Calu3 (cell line): ENCODE results near the gene NRP2. TPM values are rescaled to one million over a fixed set of nuclear protein-coding genes. Genes with fewer than 3 reads are reported as not detected.

Experiments
- BruUV-seq: library from RNA; stranded (reverse); fragments of 400-500 nt; replicated peaks from 2 replicates; lab custom pipeline; 2021; lab: Mats Ljungman, UMichigan
- CTCF ChIA-PET: fragments of 300-600 bp; sonication (Branson Sonifier 250); formaldehyde crosslinking; loops from one replicate; lab custom pipeline; 2022; ENCODE audit warnings: antibody characterized with exemption; lab: Charles Lee
- DNase-seq: peaks from one replicate; pipeline ENCODE4 v3.0.0; 2022
- H3K27ac Mint-ChIP-seq: one replicate; pipeline ENCODE4 v1.8.0; 2022; ENCODE audit warnings: mixed read lengths; ENCODE audit not compliant: unreplicated experiment
- H3K27me3 Mint-ChIP-seq: one replicate; pipeline ENCODE4 v1.8.0; 2022; ENCODE audit warnings: mixed read lengths; ENCODE audit not compliant: unreplicated experiment
- H3K36me3 Mint-ChIP-seq: one replicate; pipeline ENCODE4 v1.8.0; 2022; ENCODE audit warnings: mild to moderate bottlenecking, moderate library complexity, mixed read lengths; ENCODE audit not compliant: insufficient read depth, unreplicated experiment
- H3K4me1 Mint-ChIP-seq: one replicate; pipeline ENCODE4 v1.8.0; 2022; ENCODE audit warnings: mild to moderate bottlenecking, low read depth, mixed read lengths; ENCODE audit not compliant: unreplicated experiment
- H3K4me3 Mint-ChIP-seq: one replicate; pipeline ENCODE4 v1.8.0; 2022; ENCODE audit warnings: mild to moderate bottlenecking, low read depth, moderate library complexity, mixed read lengths; ENCODE audit not compliant: unreplicated experiment
- H3K9me3 Mint-ChIP-seq: one replicate; pipeline ENCODE4 v1.8.0; 2022; ENCODE audit warnings: low read depth, mixed read lengths; ENCODE audit not compliant: unreplicated experiment
- intact Hi-C: fragments of 100-400 bp; cut with micrococcal nuclease; formaldehyde crosslinking; loops from one replicate; pipeline ENCODE4 v1.10.0; 2022; ENCODE audit not compliant: unreplicated experiment
- total RNA-seq: library from RNA; stranded (reverse); gene quantifications from 2 replicates; pipeline ENCODE4 v1.2.3, GENCODE V29; 2022
- TF ChIP-seq, protein P1 (sequence below): fragments of 200-600 bp; IDR thresholded peaks from one replicate; pipeline ENCODE4 v1.8.0; 2022; ENCODE audit warnings: antibody characterized with exemption; ENCODE audit not compliant: unreplicated experiment

The NRP2 gene
- total RNA-seq, 1 experiment from 2014 or later, result 19.9 TPM

DNA sequence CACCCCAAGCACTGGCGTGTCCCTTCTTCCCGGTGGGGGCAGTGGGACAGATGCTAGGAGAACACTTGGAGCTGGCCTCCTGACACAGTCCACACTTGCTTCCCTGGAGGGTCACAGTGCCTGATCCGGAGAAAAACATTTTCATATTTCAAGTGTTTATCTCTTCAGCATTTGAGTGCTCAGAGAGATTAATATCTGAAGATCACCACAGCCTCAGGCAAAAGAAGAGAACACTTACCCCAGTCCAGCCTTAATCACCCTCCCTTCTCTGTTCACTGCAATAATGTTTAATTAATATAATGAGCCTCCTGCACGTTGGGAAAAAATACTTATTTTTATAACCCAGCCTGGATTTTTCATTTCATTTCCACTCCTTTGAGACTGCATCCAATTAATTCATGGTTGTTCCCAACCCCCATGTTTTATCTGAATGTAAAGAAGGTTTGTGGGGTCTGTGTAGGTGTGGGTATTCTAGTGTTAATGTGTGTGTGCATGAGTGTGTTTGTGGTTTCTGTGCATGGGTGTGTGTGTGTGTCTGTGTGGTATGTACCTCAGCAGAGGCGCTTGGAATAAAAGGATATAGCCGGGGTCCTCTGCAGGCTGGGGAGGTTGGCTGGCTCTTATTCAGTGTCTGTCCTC is 72.1 kb downstream of the NRP2 start:
- intact Hi-C loops, result no loop called here
- CTCF ChIA-PET, result interaction anchor here (0.7 to 1.1 kb wide), 3 partner anchors 8 to 75 kb away, joined by 3 to 5 read pairs (median 3); partner anchors contain the start of gene NRP2
- Mint-ChIP-seq H3K4me3 (peak overlapping the region; percentile 39), H3K27me3 (no peaks in the 10 kb centered on the region), H3K27ac (peak overlapping the region; percentile 83), H3K4me1 (peaks cover 81% of the 10 kb centered on the region), H3K9me3 (no peaks in the 10 kb centered on the region), H3K36me3 (peaks cover 10% of the 10 kb centered on the region)
- DNase-seq, result no peak
- TF ChIP-seq, protein P1, sequence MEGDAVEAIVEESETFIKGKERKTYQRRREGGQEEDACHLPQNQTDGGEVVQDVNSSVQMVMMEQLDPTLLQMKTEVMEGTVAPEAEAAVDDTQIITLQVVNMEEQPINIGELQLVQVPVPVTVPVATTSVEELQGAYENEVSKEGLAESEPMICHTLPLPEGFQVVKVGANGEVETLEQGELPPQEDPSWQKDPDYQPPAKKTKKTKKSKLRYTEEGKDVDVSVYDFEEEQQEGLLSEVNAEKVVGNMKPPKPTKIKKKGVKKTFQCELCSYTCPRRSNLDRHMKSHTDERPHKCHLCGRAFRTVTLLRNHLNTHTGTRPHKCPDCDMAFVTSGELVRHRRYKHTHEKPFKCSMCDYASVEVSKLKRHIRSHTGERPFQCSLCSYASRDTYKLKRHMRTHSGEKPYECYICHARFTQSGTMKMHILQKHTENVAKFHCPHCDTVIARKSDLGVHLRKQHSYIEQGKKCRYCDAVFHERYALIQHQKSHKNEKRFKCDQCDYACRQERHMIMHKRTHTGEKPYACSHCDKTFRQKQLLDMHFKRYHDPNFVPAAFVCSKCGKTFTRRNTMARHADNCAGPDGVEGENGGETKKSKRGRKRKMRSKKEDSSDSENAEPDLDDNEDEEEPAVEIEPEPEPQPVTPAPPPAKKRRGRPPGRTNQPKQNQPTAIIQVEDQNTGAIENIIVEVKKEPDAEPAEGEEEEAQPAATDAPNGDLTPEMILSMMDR, result no peak
- BruUV-seq, result TSS peak; percentile 90

DNA sequence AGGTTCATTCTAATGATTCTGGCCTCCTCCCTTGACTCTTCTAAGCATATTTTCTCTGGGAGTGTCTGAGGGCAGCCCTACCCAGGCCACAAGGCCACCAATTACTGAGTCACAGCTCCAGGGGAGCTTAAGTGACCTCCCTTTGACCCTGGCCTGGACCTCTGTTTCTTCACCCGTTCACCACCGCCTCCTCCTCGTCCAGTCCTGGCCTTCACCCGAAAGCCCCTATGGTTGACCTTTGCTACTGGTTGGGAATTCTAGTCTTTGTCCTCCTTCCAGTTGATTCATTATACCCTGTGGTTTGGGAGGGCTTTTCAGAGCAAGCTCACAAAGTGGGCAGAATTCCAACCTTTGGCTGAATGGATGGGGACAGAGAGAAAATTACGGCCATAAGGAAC is 72.6 kb downstream of the NRP2 start:
- Mint-ChIP-seq H3K27ac (peak overlapping the region; percentile 83), H3K27me3 (no peaks in the 10 kb centered on the region), H3K4me3 (peak overlapping the region; percentile 39), H3K9me3 (no peaks in the 10 kb centered on the region), H3K36me3 (peaks cover 10% of the 10 kb centered on the region), H3K4me1 (peaks cover 75% of the 10 kb centered on the region)
- intact Hi-C loops, result loop anchor here (5.0 kb wide), 1 partner anchor 53 kb away; no protein-coding TSS in a partner anchor
- BruUV-seq, result no TSS peak
- TF ChIP-seq, protein P1, result no peak
- CTCF ChIA-PET, result interaction anchor here (0.5 to 1.1 kb wide), 3 partner anchors 9 to 1492 kb away, joined by 3 to 5 read pairs (median 4); partner anchors contain the start of gene NRP2
- peak; percentile 76 for DNase-seq

- Mint-ChIP-seq H3K36me3 (peaks cover 10% of the 10 kb centered on the region), H3K4me3 (no peak overlapping the region), H3K9me3 (no peaks in the 10 kb centered on the region), H3K27me3 (no peaks in the 10 kb centered on the region), H3K27ac (peak overlapping the region; percentile 83), H3K4me1 (peaks cover 65% of the 10 kb centered on the region)
- intact Hi-C loops, result loop anchor here (5.0 kb wide), 1 partner anchor 54 kb away; no protein-coding TSS in a partner anchor
- CTCF ChIA-PET, result no interaction called here
- no TSS peak for BruUV-seq
- no peak for DNase-seq
- TF ChIP-seq, protein P1, result no peak
Measured at GRCh38 chr2:205755923-205756322, 73.6 kb downstream of the NRP2 start.

- CTCF ChIA-PET, result interaction anchor here (1.2 kb wide), 1 partner anchor 169 kb away, joined by 3 read pairs; no protein-coding TSS in a partner anchor
- Mint-ChIP-seq H3K9me3 (no peaks in the 10 kb centered on the region), H3K4me1 (peaks cover 52% of the 10 kb centered on the region), H3K36me3 (peaks cover 10% of the 10 kb centered on the region), H3K27me3 (no peaks in the 10 kb centered on the region), H3K4me3 (no peak overlapping the region), H3K27ac (no peak overlapping the region)
- DNase-seq, result no peak
- intact Hi-C loops, result loop anchor here (5.0 kb wide), 1 partner anchor 55 kb away; no protein-coding TSS in a partner anchor
- TF ChIP-seq, protein P1, result no peak
- BruUV-seq, result no TSS peak
Measured at GRCh38 chr2:205757271-205757670, 75.0 kb downstream of the NRP2 start.
